NOMO-1 (cell line): Measurements from ENCODE around the gene ACAD8.
"Not testable (repeated sequence)": the region's sequence is repeated elsewhere in the genome, so short reads cannot be mapped to it uniquely, and the experiment has no call there.

ENCODE experiments used
- DNase-seq, 2 experiments: peaks; one replicate each; lab custom pipeline; 2025; ENCODE audit not compliant: unreplicated experiment in 2 of 2; lab: John Stamatoyannopoulos, UW

ACAD8 gene

DNA sequence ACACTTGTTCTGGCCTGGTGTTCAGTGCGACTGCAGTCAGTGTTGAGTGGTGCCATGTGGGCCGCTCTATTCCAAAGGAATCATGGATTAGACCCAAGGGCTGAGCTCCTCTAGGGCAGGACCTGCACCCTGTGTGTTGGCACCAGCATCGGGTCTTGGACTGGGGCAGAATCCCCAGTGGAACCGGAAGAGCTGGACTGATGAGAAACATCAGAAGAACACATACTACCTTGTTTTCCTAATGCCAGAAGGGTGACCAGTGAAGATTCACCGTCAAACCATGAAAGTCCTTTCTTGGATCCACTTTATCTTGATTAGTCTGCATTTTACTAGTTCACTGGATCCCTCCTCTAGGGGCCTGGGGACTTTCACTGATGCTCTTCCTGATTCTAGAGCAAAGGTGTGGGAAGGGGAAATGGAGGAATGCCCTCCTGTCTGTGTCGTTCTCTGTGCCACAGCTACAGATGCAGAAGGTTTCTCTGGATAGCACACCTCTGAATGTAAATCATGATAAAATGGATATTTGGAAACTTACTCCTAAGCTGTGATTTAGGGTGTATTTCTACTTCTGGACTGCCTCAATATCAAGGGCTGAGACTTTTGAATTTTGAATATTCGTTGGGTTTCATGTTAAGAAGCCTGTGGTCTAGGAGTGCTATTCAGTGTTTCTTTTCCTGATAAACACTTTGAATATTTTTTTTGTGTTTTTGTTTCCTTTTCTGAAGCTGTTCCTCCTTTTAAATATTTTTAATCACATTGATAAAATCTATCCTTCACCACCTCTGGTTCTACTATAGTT is 11.8 kb downstream of the ACAD8 start:
- DNase-seq, result no peak

DNA sequence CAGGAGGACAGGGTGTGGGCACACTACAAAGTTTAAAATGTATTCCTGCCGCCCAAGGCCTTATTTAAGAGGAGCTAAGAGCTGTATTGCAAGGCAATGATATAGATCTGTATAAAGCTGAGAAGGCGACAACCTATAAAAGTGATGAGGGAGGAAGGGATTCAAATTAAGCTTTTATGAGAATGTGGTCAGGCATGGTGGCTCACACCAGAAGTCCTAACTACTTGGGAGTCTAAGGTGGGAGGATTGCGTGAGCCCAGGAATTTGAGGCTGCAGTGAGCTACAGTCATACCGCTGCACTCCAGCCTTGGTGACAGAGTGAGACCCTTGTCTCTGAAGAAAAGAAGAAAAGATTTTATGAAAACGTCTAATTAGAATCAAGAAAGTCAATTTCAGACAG is 13.1 kb downstream of the ACAD8 start:
- peak in 1 of 2 experiments; percentile 45 for DNase-seq

DNA sequence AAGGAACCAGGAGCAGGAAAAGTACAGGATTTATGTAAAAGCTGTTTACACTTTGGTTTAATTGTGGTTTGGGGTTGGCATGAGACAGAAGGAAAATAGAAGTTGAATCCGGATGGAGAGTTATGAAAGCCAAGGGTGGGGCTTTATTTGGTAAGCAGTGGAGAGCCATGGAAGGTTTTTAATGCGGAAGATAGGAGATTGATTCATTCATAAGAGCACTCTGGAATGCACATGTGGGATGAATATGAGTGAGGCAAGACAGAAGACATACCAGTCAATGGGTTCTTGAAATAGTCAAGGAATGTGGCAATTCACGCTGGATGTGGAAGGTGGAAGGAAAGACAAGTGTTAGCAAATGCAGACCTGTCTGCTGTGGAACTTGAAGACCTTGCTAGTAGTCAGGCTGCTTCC is 13.5 kb downstream of the ACAD8 start:
- peak; percentile 53 to 77 for DNase-seq

DNA sequence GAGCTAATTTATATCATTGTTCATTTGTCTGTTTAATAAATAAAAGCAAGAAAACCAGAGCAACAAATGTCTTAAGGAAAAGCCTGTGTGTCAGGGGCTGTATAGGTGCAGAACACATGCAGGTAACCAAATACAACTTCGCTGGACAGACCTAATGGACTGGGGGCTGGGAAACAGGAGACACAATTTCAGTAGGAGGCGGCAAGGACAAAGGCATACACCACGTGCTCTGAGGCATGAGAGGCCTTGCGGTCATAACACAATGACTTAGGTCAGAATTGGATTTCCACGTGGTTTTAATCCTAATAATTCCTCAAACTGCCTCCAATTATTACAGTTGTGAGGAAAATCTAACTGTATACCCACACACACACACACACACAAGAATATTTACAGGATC is 14.1 kb downstream of the ACAD8 start:
- DNase-seq, result no peak

DNA sequence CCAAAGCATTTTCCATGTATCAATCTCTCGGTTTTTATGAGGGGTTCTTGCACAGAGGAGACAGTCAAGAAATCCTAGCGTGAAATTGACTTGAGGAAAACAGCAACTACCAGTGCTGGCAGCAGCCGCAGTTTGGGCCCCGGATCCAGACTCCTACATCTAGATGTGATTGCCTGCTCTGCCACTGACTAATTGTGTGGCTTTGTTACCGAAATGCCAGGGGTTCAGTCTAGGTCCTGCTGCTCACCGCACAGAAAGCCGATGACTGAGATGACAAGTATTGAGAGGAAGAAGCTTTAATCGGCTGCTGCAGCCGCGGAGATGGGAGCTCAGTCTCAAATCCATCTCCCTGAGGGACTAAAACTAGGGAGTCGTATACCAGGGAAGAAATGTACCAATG is 14.6 kb downstream of the ACAD8 start:
- DNase-seq, result no peak

DNA sequence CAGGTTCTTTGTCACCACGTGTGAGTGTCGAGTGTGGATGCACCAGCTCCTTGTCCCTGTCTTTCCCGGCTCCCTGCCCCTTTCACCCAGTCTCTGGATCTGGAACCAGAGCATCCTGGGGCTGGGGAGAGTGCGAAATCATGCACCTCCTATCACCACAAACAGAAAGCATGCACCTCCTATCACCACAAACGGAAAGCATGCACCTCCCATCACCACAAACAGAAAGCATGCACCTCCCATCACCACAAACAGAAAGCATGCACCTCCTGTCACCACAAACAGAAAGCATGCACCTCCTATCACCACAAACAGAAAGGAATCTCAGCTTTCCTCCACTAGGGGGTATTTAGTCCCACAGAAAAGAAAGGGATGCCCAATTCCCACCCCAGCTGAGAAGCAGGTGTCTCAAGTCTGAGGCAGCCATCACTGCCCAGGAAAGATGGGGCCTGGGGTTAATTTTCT is 16.9 kb downstream of the ACAD8 start:
- no peak for DNase-seq

DNA sequence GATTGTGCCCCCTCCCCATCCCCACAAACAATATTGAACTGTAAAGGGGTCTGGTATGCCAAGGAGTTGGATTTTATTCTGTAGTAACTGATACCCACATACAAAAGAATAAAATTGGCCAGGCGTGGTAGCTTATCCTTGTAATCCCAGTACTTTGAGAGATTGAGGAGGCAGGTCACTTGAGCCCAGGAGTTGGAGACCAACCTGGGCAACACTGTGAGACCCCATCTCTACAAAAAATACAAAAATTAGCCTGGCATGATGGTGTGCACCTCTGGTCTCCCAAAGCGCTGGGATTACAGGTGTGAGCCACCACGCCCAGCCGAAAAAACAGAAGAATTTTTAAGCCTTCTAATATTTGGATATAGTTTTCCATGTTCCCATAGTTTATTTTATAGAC is 18.6 kb downstream of the ACAD8 start:
- DNase-seq, result no peak

DNA sequence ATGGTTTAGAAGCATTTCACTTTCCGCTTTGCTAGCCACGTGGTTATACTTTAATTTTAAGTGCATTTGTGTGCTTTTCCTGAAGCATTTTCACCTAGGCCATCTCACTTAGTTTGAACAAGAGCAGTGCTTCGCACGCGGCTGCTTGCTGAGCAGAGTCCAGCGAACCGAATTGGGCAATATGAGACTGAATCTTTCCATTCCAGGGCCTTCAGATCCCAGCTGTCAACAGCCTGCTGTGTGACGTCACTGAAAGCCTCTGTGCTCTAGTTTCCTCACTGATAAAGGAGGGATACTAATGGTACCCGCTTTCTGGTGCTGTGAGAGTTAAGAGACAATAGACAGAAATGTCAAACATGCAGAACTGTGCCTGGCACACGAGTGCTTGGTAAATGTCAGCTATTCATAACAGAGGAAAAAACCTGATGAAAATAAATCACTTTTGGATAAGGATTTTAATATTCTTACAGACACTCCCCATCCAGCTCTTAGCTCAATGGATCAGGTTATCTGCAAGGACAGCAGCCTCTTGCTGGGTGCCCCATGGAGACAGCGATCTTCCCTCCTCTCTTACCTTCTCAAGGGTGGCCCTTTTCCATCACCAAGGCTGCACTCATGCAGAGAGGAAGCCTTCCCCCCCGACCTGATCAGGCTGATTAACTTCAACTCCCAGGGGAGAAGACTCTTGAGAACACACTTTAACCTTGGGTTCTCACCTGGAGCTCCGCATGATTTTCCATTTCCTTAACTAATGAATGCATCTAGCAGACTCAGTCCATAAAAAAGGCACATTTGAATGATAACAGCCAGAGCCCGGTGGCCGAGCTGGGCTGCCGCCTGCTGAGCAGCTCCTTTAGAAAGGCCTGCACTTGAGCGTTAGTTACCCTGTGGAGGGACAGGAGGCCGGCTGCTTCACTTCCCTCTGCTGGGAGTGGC is 19.3 kb downstream of the ACAD8 start:
- DNase-seq, result no peak

DNA sequence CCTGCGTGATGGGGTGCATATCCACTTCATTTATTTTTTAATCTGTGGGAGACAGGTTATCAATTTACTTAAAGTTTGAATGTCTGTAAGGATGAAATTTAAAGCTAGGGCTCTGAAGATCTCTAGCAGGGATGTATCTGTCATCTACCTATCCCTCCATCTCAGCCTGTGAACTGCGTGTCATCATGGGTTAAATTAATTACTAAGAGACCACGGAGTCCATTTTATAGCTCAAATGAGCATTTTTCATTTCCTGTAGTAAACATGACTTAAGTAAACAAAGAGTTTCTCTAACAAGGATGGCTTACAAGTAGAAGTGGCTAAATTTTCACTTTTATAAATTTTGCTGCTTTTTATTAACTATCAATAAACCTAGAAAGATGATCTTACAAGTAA is 19.9 kb downstream of the ACAD8 start:
- no peak for DNase-seq

DNA sequence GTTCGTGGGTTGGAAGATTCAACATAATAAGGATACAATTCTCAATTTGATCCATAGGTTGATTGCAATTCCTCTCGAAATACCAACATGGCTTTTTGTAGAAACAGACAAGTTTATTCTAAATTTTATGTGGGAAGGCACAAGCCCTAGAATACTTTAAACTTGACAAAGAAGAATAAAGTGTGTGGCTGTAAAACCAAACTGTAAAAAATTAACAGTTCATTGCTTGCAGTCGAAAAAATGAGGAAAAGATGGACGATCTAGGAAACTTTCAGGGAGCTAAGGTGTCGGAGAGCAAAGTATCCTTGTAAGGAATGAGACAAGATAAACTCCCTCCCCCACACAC is 21.8 kb downstream of the ACAD8 start:
- no peak for DNase-seq

DNA sequence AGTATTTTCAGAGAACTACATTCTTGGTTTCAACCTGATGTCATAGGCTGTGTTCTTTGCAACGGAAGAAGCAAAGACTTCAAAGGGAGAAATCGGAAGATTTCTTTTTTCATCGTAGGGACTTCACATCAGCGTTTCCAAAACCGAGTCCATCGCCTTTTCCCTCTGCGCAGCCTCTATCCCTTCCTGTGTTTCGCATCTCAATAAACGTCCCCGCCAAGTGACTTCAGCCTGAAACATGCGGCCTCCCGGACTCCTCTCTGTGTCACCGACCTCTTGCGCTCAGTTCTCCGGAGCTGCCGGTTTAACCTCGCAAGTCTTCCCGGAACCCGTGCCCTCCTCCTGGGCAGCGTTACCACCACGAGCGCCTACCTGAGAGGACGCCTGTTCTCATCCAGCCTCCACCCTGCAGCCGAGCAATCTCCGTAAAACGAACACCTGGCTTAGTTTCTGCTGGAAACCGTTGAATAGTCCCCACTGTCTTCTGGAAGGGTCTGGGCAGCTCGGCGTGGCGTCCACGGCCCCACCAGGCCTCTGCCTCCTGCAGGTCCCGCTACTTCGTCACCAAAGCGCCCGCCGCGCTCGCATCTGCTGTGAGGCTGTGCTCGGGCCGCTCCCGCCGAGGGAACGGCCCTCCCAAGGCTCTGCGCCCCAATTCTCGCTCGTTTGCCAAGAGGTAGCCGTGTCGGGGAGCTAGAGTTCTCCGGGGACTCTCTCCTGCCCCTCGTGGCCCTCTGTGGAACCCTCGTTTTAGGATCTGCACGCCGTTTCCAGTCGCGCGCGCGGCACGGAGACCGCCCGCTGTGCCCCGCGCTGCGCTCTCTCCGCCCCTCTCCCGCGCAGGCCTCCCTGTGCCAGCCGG is 22.4 kb downstream of the ACAD8 start, which contains the start of gene GLB1L3:
Gene GLB1L3, plus strand, starts transcription at position 846 of the 862 bp plus-strand sequence. CDS start 362 bp downstream, outside the sequence.
- peak in 1 of 2 experiments; percentile 45 for DNase-seq

DNA sequence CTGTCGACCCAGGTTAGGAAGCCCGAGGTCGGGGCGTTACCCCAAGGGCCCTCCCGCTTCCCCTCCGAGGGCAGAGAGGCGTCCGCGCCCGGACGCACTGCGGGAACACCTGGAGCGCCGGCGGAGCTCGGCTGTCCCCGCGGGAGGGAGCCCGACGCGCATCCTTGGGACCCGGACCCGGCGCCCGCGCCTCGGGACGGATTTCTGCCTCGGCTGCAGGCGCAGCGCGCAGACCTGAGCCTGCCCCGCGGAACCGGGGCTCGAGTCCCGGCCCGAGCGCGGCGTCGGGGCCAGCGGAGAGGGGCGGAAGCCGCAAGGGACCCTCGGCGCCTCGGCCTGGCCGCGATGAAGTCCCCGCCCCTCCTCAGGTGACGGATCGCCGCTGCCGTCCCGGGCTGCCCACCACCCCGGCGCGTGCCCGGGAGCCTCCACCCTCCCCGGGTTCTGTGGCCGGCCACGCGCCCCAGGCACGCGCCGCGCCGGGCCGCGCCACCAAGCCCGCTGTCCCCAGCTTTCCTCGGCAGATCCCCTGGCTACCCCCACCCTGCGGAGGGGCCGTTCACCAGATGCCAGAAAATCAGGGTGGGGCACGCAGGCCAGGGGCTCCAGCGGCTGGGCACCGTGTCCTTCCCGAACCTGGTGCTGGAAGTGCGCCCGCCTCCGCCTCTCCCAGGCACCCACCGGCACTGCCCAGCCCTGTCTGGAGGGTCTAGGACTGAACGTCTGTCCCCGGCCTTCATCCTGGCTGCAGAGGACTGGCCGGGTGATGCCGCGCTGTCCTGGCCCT is 23.2 kb downstream of the ACAD8 start:
- DNase-seq, result no peak

DNA sequence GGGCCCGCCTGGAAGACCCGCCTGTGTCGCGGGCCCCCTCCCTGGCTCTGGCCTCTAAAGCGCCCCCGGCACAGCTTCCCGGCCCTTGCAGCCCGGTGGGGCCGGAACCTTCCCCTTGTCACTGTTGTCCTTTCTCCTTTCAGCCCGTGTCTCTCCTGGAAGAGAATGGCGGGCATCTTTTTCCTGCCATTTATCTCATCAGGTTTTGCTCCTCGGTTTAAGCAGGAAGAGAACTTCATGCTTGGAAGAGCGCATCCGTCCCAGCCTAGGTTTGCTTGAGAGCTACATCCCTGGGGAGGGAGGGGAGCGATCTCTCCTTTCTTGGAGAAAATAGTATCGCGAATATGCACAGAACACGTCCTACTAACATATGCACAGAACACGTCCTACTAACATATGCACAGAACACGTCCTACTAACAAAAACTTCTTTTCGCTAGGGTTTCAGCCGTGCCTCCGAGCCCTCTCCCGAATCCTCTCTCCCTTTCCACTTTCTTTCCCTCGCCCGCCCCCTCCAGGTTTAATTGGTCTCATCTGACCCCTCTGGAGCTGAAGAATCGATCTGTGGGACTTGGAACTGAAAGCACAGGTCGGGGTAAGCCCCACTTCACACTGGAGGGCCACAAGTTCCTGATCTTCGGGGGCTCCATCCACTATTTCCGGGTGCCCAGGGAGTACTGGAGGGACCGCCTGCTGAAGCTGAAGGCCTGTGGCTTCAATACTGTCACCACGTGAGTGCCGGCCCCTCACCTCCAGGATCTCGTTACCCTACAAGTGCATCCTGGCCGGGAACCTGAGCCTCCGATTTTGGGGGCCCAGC is 24.0 kb downstream of the ACAD8 start:
- no peak for DNase-seq

DNA sequence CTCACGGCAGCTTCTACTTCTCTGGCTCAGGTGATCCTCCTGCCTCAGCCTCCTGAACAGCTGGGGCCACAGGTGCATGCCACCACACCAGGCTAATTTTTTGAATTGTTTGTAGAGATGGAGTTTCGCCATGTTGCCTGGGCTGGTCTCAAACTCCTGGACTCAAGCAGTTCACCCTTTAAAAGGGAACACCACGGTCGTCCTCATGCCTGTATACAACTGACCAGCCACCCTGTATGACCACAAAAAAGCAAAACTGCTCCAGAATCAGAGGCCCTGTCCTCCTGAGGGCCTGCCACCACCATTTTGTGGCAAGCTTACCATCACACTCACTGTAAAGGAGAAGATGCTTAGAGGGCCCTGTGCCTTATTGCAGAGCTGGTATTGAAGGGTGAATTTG is 25.0 kb downstream of the ACAD8 start:
- no peak for DNase-seq

DNA sequence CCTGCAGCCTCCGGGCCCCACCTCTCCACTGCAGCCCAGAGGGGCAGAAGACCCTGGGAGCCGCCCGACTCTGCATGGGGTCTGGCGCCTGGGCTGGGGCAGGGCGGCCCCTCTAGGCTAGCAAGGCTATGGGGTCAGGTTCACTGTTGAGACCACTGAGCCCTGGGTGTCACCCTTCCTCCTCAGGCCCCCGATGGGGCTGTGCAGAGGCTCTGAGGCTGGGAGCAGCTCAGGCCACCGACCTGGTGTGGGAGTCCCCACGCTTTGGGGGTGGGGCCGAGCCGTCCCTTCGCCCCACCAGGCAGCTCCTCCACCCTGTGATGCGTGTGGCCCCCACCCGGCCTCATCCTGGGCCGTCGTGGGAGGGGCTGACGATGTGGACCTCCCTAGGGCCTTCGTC is 28.3 kb downstream of the ACAD8 start:
- DNase-seq, result not testable (repeated sequence)

DNA sequence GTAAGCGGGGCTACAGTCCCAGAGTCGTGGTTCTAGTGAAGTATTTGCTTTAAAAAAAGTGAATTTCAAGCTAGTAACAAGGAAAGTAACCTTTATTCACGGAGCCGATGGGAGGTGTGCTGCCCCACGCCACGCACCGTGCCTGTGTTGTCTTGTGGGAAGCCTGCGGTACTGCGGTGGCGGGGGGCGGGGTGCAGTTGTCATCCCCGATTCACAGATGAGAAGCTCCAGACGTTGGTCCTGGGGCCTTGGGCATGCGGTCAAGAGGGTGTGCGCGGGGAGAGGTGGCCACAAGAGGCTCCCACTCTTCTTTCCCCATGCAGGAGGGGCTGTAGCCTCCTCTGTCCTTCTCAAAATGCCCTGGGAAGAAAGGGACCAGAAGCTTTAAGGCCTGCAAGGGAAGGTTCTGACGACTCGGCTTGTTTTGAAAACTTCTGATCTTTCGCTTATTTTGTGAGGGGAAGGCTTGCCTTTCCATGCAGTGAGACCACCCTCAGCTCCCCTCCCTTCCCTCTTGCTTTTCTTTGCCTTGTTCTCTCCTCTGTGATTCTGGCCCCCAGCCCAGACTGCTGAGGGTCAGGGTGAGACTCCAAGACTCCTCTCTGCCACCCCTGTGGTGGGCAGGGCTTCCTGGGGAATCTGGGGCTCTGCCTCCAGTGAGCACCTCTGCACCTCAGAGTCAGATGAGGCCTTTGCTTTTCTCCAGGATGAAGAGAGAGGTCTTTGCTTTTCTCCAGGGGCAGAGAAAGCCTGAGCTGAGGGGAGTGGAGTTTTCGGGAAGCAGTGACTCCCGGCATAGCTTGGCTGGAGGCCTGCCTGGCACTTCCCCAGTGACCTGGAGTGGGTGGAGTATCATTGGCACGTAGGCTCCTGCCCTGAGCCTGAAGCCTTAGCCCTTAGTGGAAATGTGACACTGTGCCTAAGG is 29.0 kb downstream of the ACAD8 start:
- DNase-seq, result no peak

DNA sequence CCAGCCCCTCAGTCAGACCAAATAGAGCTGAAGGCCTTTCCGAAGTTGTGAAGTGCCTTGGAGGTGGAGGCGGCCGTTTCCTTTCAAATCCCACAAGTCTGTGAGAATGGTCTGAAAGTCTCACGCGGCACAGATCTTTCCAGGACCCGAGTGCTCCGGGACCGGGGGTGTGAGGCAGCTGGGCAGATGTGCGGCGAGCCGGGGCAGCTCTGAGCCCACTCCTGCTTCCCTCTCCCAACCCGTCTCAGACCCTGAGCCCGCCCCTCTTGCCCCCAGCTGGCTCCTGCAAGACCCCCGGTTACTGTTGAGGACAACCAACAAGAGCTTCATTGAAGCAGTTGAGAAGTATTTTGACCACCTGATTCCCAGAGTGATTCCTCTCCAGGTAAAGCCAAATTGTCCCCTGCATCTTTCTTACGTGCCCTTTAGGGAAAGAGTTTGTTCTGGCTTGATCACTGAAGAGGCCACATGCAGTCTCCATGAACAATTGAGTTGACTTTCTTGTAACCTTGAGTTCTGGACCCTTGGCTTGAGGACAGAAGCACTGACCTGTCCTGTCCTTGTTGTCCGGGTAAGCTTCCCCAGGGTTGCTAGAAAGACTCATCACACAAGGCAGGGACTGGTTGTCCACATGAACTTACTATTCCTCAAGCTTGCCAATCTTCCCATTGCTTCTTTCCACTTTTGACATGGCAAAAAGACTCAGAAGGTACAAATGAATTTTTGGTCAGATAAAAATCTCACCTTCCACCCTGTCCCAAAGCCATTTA is 30.3 kb downstream of the ACAD8 start:
- DNase-seq, result no peak
